Middle frontal gyrus (tissue), 1 donor: ENCODE measurements around the gene FBLN2.
"Not testable (repeated sequence)": the region's sequence is repeated elsewhere in the genome, so short reads cannot be mapped to it uniquely, and the experiment has no call there.

Experiments
- DNase-seq: peaks from one replicate; pipeline ENCODE4 v3.0.0-alpha.2; 2015; ENCODE audit warnings: low spot score; ENCODE audit errors: extremely low spot score

The FBLN2 gene

DNA sequence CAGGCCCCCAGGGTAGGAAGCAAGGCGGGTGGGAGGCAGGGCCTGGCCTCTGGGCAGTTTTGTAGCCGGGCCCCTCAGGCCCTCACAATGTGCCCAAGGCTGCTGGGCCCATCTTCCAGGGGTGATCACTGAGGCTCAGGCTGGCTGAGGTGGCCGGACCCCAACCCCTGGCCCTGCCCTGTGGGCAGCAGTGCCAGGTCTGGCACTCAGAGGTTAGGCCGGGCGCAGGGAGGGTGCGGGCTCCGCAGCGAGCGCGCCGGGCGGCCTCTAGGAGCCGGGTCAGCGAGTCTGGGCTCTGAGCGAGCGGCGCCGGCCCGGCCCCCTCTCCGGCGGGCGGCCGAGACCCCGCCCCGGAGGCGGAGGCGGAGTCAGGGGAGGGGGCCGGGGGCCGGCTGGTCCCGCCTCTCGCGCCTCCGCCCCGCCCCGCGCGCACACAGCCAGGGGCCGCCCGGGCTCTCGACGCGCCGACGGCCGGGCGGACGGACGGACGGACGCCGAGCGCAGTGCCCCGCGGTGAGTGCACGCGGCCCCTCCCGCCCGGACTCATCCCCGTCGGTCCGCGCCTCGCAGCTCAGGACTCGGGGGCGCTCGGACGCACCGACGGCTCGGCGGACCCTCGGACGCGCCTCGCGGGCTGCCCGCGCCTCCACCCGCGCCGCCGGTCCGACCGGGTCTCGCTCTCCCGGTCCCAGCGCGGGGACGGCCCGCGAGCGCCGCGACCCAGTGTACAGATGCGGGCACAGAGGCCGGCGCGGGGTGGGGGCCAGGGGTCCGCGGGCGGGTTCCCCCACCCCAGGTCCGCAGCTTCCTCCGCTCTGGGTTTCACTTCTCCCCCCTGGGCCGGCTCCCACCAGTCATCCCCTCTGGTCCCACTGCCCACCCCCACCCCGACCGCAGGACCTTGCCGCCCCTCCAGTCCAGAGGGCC, at the start of gene FBLN2:
Gene FBLN2 (plus strand): TSS at position 430 of the 927 bp plus-strand sequence. CDS start 21,231 bp downstream, outside the sequence.
- DNase-seq = no peak

- not testable (repeated sequence) for DNase-seq
Observed at GRCh38 chr3:13499246-13499645, 49.7 kb upstream of the FBLN2 start.

GRCh38 chr3:13500133-13500885, 48.6 kb upstream of the FBLN2 start:
- no peak for DNase-seq

DNA sequence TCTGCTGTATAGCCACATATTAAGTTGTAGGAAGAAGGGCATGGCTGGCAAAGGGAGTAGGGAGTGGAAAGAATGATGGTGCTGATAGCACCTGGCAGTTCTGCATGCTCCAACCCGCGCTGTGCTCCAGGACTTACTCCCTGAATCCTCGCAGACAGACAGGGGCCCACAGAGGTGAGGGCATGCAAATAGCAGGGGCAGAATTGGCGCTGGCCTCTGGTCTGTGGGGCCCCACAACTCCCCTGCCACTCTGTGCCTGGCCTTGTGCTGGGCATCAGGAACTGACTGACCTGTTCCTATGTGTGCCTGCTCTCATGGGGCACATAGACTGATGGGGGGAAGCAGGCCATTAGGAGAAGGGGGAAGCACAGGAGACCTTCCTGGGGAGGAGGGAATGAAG, 47.9 kb upstream of the FBLN2 start:
- no peak for DNase-seq

- no peak for DNase-seq
Observed at GRCh38 chr3:13501521-13501920, 47.4 kb upstream of the FBLN2 start.

DNA sequence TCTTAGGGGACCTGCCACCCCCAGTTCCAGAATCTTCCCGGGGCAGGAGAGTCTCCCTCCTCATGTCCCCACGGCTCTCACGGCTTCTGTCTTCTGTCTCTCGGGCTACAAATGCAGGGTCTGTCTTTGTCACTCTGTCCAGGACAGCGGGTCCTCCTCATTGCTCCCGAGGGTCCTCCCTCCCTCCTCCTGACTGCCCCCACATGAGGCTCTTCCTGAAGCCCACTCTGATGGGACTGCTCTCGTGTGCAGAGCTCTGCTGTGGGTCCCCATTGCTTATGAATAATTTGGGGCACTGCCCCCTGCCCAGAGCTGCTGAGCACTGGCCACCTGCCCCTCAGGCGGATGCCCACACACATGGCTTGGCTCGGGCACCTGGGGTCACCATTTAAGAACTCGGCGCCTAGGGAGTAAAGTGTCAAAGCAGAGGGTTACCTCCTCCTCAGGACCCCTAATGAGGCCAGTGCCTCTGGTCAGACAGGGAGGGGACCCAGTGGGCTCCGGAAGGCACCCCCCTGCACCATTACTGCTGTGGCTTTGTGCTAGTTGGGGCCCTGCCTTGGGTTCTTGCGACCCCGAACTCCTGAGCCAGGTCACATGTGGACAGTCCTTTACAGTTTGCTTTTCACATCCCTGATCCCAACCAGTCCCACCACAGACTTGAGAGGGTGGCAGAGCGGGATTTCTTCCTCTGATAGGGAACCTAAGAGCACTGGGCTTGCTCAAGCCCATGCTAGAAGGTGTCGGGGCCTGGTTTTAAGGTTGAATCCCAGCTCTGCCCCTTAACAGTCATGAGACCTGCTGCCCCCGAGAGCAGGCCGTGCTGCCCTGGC, 46.8 kb upstream of the FBLN2 start:
- DNase-seq = no peak

GRCh38 chr3:13502791-13503060, 46.2 kb upstream of the FBLN2 start:
- DNase-seq = no peak

DNA sequence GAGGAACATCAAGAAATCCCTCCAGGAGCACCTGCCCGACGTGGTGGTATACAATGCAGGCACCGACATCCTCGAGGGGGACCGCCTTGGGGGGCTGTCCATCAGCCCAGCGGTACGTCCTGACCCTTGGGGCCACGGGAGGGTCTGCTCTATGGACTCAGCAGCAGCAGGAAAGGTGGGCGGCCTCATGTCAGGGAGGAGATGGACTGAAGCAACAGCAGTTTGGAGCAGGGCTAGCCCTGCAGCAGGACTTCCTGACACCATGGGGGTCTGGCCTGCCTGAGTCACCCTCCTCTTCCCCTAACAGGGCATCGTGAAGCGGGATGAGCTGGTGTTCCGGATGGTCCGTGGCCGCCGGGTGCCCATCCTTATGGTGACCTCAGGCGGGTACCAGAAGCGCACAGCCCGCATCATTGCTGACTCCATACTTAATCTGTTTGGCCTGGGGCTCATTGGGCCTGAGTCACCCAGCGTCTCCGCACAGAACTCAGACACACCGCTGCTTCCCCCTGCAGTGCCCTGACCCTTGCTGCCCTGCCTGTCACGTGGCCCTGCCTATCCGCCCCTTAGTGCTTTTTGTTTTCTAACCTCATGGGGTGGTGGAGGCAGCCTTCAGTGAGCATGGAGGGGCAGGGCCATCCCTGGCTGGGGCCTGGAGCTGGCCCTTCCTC, 44.6 kb upstream of the FBLN2 start:
- no peak for DNase-seq

DNA sequence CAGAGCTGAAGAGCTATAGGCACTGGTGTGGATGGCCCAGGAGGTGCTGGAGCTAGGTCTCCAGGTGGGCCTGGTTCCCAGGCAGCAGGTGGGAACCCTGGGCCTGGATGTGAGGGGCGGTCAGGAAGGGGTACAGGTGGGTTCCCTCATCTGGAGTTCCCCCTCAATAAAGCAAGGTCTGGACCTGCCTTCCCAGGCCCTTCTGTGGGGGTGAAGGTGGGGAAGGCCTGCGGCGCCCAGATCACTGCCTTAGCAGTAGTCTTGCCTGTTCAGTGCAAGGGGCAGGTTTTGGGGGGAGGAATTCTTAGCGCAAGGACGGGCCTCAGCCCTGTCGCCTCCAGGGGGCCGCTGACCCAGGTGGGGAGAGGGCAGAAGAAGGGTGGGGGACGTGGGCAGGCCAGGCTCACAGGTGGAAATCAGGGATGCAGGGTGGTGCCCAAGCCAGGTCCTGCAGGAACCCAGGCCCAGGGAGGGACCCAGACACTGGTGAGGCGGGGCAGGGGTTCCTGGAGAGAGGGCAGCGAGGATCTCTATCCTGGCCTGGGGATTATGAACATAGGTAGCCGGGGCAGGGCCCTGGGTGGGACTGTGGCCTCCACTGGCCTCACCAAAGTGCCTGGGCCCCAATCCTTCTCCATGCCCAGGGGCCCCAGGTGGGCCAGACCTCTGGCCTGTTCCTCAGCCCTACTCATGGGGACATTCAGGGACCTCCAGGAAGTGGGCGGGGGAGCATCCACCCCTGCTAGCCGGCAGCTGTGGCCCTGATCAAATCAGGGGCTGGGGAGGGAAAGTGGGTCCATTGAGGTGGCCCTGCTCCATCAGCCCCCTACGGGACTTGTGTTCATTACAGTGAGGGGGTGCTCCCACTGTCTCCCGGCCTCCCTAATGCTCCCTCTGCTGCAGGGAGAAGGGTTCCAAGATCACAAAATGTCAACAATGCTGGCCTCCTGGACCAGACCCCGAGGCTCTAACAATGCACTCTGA, 43.5 kb upstream of the FBLN2 start:
- no peak for DNase-seq

- no peak for DNase-seq
Observed at GRCh38 chr3:13506239-13506638, 42.7 kb upstream of the FBLN2 start.

GRCh38 chr3:13506680-13507079, 42.2 kb upstream of the FBLN2 start:
- DNase-seq = no peak

GRCh38 chr3:13507247-13507569, 41.7 kb upstream of the FBLN2 start:
- DNase-seq = no peak

DNA sequence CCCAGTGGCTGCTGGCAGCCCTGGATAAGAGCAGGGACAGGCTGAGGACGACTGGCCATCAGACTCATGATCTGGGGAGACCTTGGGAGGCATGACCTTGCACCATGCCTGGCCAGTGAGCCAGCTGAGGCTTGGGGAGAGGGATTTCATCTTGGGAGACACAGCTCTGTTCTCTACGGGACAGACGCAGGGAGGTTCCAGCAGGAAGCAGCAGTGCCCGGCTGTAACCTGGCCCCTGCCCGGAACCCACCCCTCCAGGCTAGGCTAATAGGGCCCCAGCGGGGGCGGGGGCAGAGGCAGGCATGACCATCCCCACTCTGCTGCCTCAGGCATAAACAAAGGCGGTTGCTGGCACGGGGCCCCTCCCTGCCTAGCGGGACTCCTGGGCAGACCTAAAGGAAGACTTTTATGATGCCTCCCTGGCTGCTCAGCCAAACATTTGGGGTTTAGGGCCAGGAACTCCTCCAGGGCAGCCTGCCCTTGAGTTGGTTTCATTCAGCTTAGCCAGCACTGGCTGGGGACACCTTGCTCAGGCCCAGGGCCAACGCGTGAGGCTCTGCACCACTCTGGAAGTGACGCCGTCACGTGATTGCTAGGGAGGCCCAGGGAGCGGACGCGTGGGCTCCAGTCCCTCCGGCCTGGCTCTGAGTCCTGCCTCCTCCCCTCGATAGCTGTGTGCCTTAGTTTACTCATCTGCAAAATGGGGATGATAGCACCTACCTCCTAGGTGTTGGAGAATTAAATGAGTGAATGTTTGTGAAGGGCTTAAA, 41.2 kb upstream of the FBLN2 start:
- DNase-seq = peak; percentile 6

- no peak for DNase-seq
Observed at GRCh38 chr3:13508496-13508895, 40.4 kb upstream of the FBLN2 start.

- no peak for DNase-seq
Observed at GRCh38 chr3:13509059-13509815, 39.7 kb upstream of the FBLN2 start.

- no peak for DNase-seq
Observed at GRCh38 chr3:13509816-13510192, 39.1 kb upstream of the FBLN2 start.

- DNase-seq = no peak
Observed at GRCh38 chr3:13512451-13512850, 36.5 kb upstream of the FBLN2 start.

DNA sequence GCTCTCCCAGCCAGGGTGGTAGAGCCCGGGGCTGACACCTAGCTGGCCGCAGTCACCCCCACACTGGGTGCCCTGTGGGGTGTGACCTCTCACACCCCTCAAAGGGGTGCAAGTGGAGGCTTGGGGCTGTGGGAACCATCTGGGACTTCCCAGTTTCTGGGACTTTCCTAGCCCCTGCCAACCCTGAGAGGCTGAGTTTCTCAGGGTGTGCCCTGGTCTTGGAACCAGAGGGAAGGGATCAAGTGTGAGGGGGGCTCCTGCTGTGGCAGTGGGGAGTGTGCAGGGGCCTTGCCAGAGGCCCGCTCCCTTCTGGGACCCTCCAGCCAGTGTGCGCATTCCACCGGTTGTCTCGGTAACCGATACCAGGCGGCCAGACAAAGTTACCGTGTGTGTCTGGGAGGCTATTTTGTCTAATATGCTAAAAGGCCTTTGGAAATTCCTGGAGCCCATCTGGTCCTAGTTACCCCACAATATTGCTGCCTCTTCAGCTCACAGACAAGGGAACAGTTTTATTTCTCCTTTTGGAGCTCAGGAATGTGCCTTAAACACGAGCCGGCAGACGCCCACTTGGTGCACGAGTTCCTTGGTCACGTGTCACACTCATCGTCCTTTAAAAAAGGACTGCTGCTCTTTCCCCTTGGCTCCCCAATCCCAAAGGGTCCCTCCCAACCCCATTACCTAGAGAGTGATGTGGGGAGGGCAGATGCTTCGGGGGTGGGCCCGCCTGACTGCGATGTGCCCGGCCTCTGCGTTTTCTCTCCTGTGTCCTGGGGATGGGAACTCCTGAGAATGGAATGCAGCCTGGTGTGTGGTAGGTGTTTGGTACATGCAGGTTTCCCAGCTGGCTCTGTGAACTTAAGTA, 35.6 kb upstream of the FBLN2 start:
- DNase-seq = no peak
